GM10266 (cell line): Measurements from ENCODE around the gene SPATA25.
A peak's percentile ranks its signal among the peaks of the same experiment; 100 is the strongest.

Experiments
- DNase-seq: peaks from one replicate; pipeline ENCODE4 v3.0.0; 2012; ENCODE audit errors: extremely low spot score
- CTCF ChIP-seq: IDR thresholded peaks from 2 replicates; pipeline ENCODE4 v1.5.1; 2012; ENCODE audit warnings: mild to moderate bottlenecking, low read depth; ENCODE audit not compliant: control insufficient read depth, insufficient read depth; ENCODE audit errors: missing control alignments

The SPATA25 gene

DNA sequence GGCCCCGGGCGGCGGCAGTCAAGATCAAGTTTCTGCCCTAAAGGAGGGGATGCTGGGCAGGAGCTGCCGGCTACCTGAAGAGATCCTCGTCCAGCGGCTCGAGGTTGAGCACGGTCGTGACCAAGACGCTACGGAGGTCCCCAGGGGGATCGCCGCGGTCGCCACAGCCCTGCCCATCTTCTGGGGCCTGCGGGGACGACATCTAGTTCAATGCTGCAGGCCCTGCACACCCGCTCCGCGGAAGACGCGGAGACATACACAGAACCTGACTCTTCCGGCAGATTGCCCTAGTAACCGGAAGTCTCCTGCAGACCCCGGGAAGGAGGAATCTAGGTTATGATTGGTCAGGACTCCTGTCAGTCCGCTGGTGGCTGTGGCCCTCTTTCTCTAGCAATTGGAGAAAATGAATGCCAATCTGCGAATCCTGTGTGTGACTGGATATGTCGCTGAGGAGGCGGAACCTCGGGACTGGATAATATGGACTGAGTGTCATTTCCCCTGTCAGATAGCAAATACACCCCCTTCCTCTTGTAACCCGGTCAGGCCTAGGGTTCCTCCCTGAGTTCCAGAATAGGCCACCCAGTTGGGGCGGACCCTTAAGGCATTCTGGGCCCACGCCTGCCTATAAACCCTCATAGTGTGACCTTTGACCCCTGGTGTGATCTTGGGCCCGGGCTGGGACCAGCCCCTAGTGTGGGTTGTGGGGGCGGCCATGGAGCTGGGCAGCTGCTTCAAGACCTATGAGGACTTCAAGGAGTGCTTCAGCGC lies 30.1 kb downstream of the SPATA25 start, which contains the start of the genes ACOT8 and ZSWIM3:
Gene ACOT8, minus strand, starts transcription at position 279 of the 768 bp plus-strand sequence. Its CDS starts 77 bp downstream, at position 202.
Gene ZSWIM3, plus strand, starts transcription at position 501 of the 768 bp plus-strand sequence. Its CDS starts 212 bp downstream, at position 713.
- no peak for TF ChIP-seq CTCF
- DNase-seq: peak; percentile 98

GRCh38 chr20:45853484-45853883 lies 33.9 kb downstream of the SPATA25 start:
- DNase-seq: no peak
- TF ChIP-seq CTCF: no peak

GRCh38 chr20:45852326-45852725 lies 35.1 kb downstream of the SPATA25 start:
- no peak for DNase-seq
- TF ChIP-seq CTCF: no peak

DNA sequence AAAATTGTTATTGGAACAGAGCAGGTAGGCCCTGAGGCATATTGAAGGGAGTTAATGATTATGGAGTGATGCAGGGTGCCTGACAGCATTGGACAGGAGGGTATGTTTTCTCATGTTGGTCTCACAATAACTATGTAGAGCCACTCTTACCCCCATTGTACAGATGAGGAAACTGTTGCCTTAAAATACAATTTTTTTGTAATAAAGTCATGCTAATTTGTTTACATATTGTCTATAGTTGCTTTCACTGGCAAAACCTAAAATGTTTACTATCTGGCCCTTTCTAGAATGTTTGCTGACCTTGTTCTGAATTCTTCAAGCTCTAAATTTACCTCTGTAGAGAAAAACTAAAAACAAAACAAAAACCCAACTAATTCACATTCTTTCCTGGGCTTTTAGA lies 35.9 kb downstream of the SPATA25 start:
- TF ChIP-seq CTCF: no peak

DNA sequence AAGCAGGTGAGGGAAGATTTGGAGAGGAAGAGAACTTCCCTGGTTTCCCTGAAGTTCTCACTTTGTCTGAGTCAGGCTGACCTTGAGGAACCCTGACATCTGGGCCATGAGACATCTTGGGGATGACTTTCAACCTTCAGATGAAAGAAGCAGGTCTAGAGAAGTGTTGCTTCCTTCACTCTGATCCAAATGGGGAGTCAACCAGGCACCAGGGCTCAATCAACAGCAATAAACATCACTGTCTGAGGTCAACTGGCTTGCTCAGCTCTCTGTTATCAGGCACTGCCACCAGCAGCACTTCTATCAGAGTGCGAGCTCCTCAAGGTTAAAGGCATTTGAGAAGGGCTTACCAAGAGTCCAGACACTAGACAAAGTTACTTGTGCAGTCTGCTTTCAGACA lies 36.5 kb downstream of the SPATA25 start:
- no peak for TF ChIP-seq CTCF
- no peak for DNase-seq

More for the DNA sequence above, 35.9 kb downstream of the SPATA25 start:
- DNase-seq: no peak

DNA sequence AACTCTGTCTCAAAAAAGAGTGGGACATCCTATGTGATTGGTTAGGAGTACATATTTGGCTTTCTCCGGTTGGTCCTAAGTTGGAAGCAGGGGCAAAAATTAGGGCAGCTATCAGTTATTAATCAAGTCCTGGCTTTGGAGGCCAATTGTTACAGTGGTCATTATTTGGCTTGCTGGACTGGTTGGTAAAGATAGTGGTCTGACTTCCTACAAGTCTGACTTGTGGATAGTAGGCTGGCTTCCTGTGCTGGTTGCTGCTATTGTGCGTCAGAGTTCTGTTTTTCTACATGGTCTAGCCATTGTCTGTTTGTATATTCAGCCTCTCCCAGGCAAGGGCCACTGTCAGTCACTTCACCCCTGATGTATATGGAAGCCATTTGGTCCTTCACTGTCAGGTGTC lies 37.2 kb downstream of the SPATA25 start:
- DNase-seq: no peak
- TF ChIP-seq CTCF: no peak

DNA sequence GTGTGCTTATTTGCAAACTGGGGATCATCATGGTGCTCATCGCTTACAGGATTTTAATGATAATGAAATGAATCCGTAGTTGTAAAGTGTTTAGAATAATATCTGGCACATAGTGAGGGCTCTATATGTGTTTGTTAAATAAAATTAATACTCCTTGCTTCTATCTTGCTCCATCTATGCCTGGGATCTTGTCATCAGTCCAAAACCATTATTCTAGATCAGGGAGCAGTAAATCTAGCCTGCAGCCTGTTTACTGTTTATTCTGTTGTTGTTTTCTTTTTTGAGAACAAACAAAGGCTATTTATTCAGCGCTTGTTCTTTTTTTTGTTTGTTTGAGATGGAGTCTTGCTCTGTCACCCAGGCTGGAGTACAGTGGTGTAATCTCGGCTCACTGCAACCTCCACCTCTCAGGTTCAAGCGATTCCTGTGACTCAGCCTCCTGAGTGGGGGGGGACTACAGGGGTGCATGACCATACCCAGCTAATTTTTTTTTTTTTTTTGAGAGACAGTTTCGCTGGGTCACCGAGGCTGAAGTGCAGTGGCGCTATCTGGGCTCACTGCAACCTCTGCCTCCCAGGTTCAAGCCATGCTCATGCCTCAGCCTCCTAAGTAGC lies 38.3 kb downstream of the SPATA25 start:
- DNase-seq: no peak
- TF ChIP-seq CTCF: no peak
